Limb (tissue), 2 donors: ENCODE results near the gene CFHR4.
"Not testable (repeated sequence)": the region's sequence is repeated elsewhere in the genome, so short reads cannot be mapped to it uniquely, and the experiment has no call there.

Source experiments
- DNase-seq, 2 donors: peaks; one replicate each; pipeline ENCODE4 v3.0.0-alpha.2; 2016; ENCODE audit errors: extremely low spot score in 2 of 2

CFHR4 gene

DNA sequence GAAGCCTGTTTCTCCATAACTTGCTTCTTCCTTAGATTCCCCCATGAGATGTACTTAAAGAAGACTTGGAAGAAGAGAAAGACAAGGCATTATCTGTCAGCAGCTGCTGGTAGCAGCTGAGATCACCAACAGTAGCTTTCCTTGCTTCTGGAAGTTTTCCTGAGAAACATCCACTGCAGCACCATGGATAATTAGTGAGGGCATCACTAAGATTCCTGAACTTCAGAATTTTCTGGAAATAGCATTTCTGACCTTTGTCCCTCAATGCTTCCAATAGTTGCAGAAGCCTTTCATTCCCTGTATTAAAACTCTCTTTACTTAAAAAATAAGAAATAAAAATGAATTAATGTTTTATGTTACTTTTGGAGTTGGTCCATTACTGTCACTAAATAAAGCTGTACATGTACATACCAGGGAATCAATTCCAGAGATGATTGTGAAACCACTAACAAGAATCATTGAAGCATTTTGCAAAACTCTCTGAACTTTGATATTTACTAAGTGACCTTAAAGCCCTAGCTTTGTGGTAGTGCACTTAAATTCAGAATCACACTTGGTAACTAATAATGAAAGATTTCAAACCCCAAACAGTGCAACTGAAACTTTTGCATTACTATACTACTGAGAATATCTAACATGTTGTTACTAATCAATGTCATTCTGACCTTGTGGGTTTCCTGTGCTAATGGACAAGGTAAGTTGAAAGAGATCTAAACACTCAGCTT is at the start of gene CFHR4:
CFHR4 (plus strand) TSS at position 538 of the 725 bp plus-strand sequence; CDS start at position 637, 99 bp downstream.
- no peak for DNase-seq

DNA sequence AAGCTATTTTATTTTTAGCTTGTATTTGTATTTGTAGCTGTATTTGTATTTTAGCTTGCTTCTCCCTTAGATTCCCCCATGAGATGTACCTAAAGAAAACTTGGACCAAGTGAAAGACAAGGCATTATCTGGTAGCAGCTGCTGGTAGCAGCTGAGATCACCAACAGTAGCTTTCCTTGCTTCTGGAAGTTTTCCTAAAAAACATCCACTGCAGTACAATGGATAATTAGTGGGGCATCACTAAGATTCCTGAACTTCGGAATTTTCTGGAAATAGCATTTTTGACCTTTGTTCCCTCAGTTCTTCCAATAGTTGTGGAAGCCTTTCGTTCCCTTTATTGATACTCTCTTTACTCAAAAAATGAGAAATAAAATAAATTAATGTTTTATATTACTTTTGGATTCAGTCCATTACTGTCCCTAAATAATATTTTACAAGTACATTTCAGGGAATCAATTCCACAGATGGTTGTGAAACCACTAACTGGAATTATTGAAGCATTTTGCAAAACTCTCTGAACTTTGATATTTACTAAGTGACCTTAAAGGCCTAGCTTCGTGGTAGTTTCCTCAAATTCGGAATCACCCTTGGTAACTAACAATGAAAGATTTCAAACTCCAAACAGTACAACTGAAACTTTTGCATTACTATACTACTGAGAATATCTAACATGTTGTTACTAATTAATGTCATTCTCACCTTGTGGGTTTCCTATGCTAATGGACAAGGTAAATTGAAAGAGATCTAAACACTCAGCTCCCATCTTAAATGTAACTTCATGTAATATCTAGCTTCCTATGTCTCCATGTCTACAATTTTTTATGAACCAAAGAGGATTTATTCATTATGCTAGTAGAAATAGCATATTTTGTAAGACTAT is 38.0 kb upstream of the CFHR4 start:
- DNase-seq, result not testable (repeated sequence)

DNA sequence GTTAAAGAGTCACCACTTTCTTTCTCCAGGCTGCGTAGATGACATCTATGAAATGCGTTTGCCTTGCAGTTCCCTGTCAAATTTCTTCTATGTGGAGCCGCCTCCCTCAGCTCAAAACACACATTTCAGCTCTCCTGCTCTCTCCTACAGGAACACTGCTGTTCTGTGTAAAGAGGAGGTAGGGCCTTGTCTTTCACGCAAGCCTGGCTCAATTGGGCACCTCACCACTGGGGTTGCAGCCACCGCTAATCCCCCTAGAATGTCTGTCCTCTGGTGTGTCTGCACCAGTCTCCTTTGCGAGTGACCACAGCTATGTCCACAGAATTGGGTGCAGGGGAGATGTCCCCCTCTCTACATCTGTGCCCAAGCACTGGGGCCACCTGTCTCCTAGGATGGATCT is 31.8 kb upstream of the CFHR4 start:
- DNase-seq, result no peak

DNA sequence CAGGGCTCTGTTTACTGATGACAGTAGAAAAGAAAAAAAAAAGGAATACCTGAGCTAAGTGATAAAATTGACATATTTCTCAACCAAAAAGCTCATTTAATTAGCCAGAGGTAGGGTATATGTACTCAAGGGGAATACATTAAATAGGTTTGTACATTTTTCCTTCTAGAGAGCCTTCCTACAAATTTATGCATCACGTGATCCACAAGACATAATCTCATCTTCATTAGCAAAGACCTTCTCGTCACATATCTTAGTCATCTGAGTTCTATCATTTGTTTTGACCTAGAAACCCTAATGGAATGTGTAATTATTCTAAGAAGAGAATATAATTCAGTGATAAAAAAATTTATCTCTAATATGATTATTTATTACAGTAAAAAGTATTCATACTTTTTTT is 30.7 kb upstream of the CFHR4 start:
- DNase-seq, result no peak

DNA sequence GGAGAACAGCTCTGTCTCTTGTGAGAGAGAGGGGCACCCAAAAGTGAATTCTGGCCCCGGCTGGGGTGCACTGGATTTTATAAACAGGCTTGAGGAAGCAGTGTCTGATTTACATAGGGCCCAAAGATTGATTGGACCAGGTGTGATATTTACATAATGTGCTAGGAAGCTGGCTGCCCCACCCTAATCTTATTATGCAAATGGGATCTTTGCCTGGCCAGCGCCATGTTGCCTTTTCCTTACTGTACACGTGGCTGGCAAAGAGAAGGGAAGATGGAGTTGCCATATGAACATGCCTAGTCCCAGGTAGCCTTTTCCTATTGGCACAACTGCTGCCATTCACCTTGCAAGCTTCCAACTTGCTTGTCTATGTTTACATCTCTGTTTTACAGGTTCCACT is 29.0 kb upstream of the CFHR4 start:
- DNase-seq, result no peak

DNA sequence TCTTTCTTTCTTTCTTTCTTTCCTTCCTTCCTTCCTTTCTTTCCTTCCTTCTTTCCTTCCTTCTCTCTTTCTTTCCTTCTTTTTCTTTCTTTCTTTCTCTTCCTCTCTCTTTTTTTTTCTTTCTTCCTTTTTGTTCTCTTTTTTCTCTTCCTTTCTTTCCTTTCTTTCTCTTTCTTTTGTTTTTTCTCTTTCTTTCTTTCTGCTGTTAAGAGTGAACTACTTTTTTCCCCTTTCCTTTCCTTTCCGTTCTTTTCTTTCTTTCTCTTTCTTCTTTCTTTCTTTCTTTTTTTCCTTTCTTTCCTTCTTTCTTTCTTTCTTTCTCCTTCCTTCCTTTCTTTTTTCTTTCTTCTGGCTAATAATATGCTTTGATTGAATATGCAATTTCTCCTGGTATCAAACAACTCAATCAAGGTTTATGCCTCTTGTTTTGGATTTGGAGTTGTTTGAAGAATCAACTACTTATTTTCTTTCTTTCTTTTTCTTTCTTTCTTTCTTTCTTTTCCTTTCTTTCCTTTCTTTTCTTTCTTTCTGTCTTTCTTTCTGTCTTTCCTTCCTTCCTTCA is 27.4 kb upstream of the CFHR4 start:
- no peak for DNase-seq

DNA sequence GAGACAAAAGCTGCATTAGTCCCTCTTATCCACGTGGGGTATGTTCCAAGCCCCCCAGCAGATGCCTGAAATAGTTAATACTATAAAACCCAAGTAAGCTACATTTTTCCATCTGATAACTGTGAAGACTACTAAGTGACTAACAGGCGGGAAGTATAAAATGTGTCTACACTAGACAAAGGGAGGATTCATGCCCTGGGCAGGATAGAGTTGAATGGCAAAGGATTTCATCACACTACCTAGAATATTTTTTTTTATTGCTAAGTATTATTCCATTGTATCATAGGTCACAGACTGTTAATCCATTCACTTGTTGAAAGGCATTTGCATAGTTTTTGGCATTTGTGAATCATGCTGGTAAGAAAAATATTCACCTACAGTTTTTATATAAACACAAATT is 26.4 kb upstream of the CFHR4 start:
- no peak for DNase-seq

DNA sequence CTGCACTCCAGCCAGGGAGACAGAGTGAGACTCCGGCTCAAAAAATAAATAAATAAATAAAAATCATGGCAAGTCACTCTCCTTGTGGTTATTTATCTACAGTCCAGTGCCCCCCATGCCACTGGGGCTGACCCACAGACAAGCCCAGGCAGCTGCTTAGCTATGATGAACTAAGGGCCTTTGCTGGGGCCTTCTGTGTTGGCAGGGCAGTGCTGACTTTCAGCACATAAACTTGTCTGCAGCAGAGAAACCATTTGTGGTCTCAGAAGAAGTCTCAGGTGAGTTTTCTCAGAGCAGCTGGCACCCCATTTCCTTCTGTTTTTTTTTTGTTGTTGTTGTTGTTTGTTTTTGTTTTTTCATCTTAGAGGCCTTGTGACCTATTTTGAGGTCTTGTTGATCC is 20.9 kb upstream of the CFHR4 start:
- no peak for DNase-seq

DNA sequence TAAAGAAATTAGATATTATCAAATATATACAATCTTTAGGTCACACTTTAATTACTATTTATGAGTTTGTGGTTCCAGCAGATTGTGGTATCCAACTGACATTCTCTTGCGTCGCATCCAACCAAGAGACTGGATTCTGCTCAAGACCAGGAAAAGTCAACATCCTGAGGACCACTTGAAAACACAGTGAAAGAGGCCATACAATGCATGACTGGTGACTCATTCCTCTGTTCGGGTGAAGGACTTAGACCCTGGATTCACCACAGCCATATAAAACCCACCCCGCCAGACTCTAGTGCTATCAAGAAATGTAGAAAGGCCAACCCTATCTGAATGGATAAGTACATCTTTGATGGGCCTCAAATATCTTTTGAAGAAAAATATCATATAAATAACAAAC is 14.5 kb upstream of the CFHR4 start:
- no peak for DNase-seq

DNA sequence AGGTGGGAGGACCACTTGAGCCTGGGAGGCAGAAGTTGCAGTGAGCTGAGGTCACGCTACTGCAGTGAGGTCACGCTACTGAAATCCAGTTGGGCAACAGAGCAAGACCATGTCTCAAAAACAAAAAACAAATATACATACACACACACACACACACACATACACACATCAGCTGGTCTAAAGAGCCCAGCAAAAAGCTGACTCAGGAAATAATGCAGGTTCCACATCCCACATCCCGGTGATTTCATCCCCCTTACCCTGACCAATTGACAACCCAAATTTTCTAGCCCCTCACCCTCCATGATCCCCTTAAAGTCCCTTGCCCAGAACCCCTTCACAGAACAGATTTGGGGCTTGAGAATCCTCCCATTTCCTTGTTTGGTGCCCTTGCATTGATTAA is 11.9 kb upstream of the CFHR4 start:
- no peak for DNase-seq

DNA sequence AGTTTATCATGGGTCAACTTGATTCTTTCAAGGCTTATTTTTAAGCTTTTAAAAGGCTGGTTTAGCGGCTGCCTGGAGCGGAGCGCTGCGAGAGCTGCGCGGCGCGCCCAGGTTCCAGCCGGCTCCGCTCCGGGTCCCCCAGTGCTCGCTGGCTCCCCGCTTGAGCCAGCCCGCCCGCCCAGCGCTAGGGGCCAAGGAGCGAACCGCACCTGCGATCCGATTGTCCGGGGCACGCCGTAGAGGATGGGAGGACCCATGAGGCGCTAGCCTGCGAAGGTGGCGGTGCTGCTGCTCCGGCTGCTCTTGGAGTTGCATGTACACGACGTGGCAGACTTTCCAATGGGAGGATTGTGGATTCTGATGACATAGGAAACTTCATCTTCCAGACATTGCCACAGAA is 9.9 kb upstream of the CFHR4 start:
- DNase-seq, result peak; percentile 13 to 25

DNA sequence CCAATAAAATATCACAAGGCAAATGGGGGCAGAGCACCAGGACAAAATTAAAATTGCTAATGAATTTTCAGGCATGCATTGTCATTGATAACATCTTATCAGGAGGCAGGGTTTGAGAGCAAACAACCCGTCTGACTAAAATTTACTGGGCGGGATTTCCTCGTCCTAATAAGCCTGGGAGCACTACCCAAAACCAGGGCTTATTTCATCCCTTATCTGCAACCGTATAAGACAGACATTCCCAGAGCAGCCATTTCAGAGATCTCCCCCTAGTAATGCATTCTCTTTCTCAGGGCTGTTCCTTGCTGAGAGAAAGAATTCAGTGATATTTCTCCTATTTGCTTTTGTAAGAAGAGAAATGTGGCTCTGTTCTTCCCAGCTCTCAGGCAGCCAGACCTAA is 1.3 kb upstream of the CFHR4 start:
- DNase-seq, result not testable (repeated sequence)

DNA sequence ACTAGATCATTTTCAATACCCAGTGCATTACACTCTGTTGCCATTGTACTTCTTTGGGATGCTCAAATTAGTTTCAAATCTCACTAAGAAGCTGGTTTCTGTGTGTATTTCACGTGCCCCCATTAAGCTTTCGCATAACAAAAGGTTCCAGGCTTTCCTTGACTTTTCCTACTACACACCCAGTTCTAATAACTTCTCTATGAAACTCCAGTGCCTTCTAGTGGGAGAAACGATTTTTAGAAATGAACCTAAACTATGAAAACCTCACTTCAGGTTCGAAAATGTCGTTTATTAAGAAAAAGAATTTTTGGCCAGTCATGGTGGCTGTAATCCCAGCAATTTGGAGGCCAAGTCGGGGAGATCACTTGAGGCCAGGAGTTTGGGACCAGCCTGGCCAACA is 2.8 kb downstream of the CFHR4 start:
- DNase-seq, result no peak

DNA sequence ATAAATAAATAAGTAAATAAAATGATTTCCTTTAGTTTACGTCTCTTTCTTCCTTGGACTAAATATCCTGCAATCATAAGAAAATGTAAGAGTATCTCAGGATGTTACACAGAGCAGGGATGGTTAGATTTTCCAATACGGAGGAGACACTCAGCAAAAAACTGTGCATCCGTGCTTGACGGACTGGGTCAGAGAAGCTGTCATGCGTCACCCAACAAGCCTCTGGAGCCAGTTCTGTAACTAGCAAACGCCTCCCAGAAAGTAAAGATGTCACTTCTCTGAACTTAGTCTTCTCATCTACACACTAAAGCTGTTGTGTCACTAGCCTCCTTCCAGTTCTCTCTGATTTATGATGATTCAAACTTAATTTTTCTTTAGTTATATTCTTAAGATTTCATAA is 3.4 kb downstream of the CFHR4 start:
- no peak for DNase-seq

DNA sequence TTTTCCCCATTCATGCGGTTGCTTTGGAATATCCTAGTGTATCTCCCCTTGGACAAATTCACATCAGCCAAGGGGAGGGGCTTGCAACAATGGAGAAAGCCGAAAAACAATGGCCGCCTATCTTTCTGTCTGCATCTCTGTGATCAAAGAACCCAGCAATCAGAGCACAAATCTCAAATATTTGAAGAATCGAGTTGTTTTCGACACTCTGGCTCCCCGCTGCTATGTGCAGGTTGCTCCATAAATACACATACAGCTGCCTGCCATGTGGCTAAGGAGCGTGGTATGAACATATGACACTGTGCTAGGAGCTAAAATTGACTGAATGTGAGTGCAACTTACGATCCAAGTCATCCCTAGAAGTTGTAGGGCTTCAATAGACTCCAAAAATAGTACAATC is 8.5 kb downstream of the CFHR4 start:
- DNase-seq, result no peak

DNA sequence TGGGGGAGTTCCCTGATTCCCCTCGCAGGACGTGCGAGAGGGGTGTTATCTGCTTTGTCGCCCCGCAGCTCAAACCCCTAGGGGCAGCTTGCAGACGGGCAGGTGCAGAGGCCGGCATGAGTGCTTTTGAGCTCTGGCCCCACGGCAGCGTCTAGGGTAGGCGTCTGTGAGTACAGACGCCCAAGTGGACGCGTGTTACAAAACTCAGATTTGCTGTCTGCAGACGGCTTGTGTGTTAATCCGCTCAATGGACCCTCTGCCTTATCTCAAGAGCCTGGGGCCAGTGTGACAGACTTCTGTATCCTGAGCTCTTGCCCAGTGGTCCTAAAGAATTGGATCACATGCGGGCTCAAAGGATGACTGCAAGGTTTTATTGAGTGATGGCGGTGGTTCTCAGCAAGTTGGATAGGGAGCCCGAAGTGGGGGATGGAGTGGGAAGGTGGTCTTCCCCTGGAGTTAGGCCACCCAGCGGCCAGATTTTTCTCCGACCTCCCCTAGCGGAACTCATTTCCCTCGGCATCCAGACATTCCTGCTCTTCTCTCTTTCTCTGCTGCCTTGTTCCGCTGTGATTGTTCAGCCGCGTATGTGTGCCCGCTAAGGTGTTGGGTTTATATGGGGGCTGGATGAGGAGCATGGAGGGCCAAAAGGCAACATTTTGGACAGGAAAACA is 9.4 kb downstream of the CFHR4 start:
- DNase-seq, result peak in 1 of 2 donors; percentile 31

DNA sequence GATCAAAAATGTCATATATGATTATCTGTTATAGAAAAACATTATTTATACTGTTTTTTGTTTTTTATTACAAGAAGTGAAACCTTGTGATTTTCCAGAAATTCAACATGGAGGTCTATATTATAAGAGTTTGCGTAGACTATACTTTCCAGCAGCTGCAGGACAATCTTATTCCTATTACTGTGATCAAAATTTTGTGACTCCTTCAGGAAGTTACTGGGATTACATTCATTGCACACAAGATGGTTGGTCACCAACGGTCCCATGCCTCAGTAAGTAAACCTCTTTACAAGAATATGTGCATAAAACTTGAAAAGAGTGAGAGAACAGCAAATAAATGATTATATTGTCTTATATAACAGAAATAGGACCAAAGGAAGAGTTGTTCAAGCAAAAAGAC is 14.5 kb downstream of the CFHR4 start:
- no peak for DNase-seq

DNA sequence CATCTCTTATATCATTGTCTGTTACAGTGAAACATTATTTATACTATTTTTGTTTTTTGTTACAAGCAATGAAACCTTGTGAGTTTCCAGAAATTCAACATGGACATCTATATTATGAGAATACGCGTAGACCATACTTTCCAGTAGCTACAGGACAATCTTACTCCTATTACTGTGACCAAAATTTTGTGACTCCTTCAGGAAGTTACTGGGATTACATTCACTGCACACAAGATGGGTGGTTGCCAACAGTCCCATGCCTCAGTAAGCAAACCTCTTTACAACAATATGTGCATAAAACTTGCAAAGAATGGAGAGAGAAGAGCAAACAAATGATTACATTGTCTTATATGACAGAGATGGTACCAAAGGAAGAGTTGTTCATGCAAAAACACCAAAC is 22.4 kb downstream of the CFHR4 start:
- no peak for DNase-seq

DNA sequence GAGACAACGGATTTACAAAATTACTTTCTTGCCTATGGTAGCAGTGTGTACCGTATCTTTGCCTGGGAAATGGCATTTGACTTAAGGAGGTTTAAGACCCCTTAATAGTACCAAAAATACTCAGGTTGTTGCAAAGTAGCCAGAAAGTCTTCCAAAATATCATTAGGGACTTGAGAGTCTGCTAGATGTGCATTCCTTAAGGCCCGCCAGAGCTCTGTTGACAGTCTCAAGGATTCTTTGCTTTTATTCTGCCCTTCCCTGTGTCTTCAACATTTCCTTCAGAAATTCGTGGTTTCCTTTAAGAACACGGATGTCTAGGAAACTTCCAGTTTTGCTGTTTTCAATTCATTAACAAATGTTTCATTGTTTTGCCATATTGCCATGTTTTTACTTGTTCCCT is 24.4 kb downstream of the CFHR4 start:
- not testable (repeated sequence) for DNase-seq

DNA sequence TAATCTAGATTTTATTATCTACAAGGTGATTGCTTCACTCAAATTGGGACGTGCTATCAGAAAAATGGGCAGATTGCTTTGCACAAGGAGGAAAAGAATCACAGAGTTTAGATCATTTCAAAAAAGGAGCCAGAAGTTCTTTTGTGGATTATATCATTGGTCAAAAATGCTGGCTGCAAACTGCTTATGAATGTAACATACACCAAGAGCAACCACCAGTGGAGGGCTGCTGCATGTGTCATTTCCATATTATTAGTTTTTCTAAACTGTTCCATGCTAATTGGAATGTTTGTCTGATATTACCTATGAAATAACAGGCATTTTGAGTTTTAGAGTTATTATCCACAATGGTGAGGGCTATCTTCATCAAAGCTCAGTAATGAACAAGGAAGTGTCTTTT is 39.0 kb downstream of the CFHR4 start:
- DNase-seq, result not testable (repeated sequence)

DNA sequence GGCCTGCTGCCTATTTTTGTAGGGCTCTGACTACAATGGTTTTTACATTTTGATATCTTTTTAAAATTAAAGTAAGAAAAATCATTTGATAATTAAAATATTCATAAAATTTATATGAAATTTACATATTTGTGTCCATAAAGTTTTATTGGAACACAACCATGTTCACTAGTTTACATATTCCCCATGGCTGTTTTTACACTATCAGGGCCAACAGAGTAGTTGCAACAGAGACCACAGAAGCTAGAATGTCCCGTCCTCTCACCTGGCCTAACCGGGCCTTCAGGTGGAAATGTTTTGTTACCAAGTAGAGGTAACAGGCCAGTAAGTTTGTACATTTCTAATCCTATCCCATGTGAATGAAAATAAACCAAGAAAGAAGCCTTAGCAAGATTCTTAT is 45.0 kb downstream of the CFHR4 start:
- DNase-seq, result not testable (repeated sequence)
